ENCODE data around the gene CDC34.
A peak's percentile ranks its signal among the peaks of the same experiment; 100 is the strongest.

Gene CDC34

GRCh38 chr19:489418-490196 lies 42.0 kb upstream of the CDC34 start:
- FAIRE-seq (no peak), DNase-seq (ENCODE audit: insufficient read length, low spot score) (no peak)
- TF ChIP-seq POU2F2 (IDR thresholded peaks at IDR 0.05; ENCODE audit: low read depth, low read length) = no peak
- TF ChIP-seq PAX5 (IDR thresholded peaks at IDR 0.05; ENCODE audit: insufficient read depth, low read length, severe bottlenecking) = no peak
- no peak for TF ChIP-seq SPI1 (IDR thresholded peaks at IDR 0.05; ENCODE audit: low read depth, low read length)
- TF ChIP-seq POLR2AphosphoS5 (IDR thresholded peaks at IDR 0.05; ENCODE audit: low read depth, low read length) = no peak
- TF ChIP-seq POLR2A (IDR thresholded peaks at IDR 0.05; ENCODE audit: low read depth, low read length) = no peak
- no peak for TF ChIP-seq TAF1 (IDR thresholded peaks at IDR 0.05; ENCODE audit: low read depth, low read length)

GRCh38 chr19:491146-491741 lies 40.3 kb upstream of the CDC34 start:
- no peak for TF ChIP-seq POLR2A (IDR thresholded peaks at IDR 0.05; ENCODE audit: low read depth, low read length)
- no peak for TF ChIP-seq SPI1 (IDR thresholded peaks at IDR 0.05; ENCODE audit: low read depth, low read length)
- TF ChIP-seq POU2F2 (IDR thresholded peaks at IDR 0.05; ENCODE audit: low read depth, low read length) = no peak
- no peak for TF ChIP-seq PAX5 (IDR thresholded peaks at IDR 0.05; ENCODE audit: insufficient read depth, low read length, severe bottlenecking)
- no peak for TF ChIP-seq POLR2AphosphoS5 (IDR thresholded peaks at IDR 0.05; ENCODE audit: low read depth, low read length)
- TF ChIP-seq TAF1 (IDR thresholded peaks at IDR 0.05; ENCODE audit: low read depth, low read length) = no peak
- DNase-seq (ENCODE audit: insufficient read length, low spot score) (no peak), FAIRE-seq (no peak)

GRCh38 chr19:492091-492531 lies 39.4 kb upstream of the CDC34 start:
- FAIRE-seq (no peak), DNase-seq (ENCODE audit: insufficient read length, low spot score) (no peak)
- TF ChIP-seq POU2F2 (IDR thresholded peaks at IDR 0.05; ENCODE audit: low read depth, low read length) (no peak), POLR2AphosphoS5 (IDR thresholded peaks at IDR 0.05; ENCODE audit: low read depth, low read length) (no peak), POLR2A (IDR thresholded peaks at IDR 0.05; ENCODE audit: low read depth, low read length) (no peak), SPI1 (IDR thresholded peaks at IDR 0.05; ENCODE audit: low read depth, low read length) (no peak), TAF1 (IDR thresholded peaks at IDR 0.05; ENCODE audit: low read depth, low read length) (no peak), PAX5 (IDR thresholded peaks at IDR 0.05; ENCODE audit: insufficient read depth, low read length, severe bottlenecking) (no peak)

GRCh38 chr19:493391-494170 lies 38.0 kb upstream of the CDC34 start:
- FAIRE-seq (no peak), DNase-seq (ENCODE audit: insufficient read length, low spot score) (no peak)
- TF ChIP-seq POLR2A (IDR thresholded peaks at IDR 0.05; ENCODE audit: low read depth, low read length) = no peak
- TF ChIP-seq SPI1 (IDR thresholded peaks at IDR 0.05; ENCODE audit: low read depth, low read length) = no peak
- no peak for TF ChIP-seq TAF1 (IDR thresholded peaks at IDR 0.05; ENCODE audit: low read depth, low read length)
- TF ChIP-seq PAX5 (IDR thresholded peaks at IDR 0.05; ENCODE audit: insufficient read depth, low read length, severe bottlenecking) = no peak
- TF ChIP-seq POLR2AphosphoS5 (IDR thresholded peaks at IDR 0.05; ENCODE audit: low read depth, low read length) = no peak
- no peak for TF ChIP-seq POU2F2 (IDR thresholded peaks at IDR 0.05; ENCODE audit: low read depth, low read length)

GRCh38 chr19:494171-495080 lies 37.1 kb upstream of the CDC34 start:
- DNase-seq (ENCODE audit: insufficient read length, low spot score) = no peak
- TF ChIP-seq SPI1 (IDR thresholded peaks at IDR 0.05; ENCODE audit: low read depth, low read length) (no peak), TAF1 (IDR thresholded peaks at IDR 0.05; ENCODE audit: low read depth, low read length) (no peak), PAX5 (IDR thresholded peaks at IDR 0.05; ENCODE audit: insufficient read depth, low read length, severe bottlenecking) (no peak), POU2F2 (IDR thresholded peaks at IDR 0.05; ENCODE audit: low read depth, low read length) (no peak), POLR2A (IDR thresholded peaks at IDR 0.05; ENCODE audit: low read depth, low read length) (no peak), POLR2AphosphoS5 (IDR thresholded peaks at IDR 0.05; ENCODE audit: low read depth, low read length) (no peak)
- no peak for FAIRE-seq

GRCh38 chr19:495081-495401 lies 36.5 kb upstream of the CDC34 start:
- TF ChIP-seq SPI1 (IDR thresholded peaks at IDR 0.05; ENCODE audit: low read depth, low read length) (no peak), POLR2AphosphoS5 (IDR thresholded peaks at IDR 0.05; ENCODE audit: low read depth, low read length) (no peak), PAX5 (IDR thresholded peaks at IDR 0.05; ENCODE audit: insufficient read depth, low read length, severe bottlenecking) (no peak), TAF1 (IDR thresholded peaks at IDR 0.05; ENCODE audit: low read depth, low read length) (no peak), POLR2A (IDR thresholded peaks at IDR 0.05; ENCODE audit: low read depth, low read length) (no peak), POU2F2 (IDR thresholded peaks at IDR 0.05; ENCODE audit: low read depth, low read length) (no peak)
- DNase-seq (ENCODE audit: insufficient read length, low spot score) (no peak), FAIRE-seq (no peak)

GRCh38 chr19:495402-496111 lies 36.0 kb upstream of the CDC34 start:
- peak; percentile 74 for FAIRE-seq
- TF ChIP-seq POU2F2 (IDR thresholded peaks at IDR 0.05; ENCODE audit: low read depth, low read length) (no peak), POLR2AphosphoS5 (IDR thresholded peaks at IDR 0.05; ENCODE audit: low read depth, low read length) (no peak), SPI1 (IDR thresholded peaks at IDR 0.05; ENCODE audit: low read depth, low read length) (no peak), PAX5 (IDR thresholded peaks at IDR 0.05; ENCODE audit: insufficient read depth, low read length, severe bottlenecking) (no peak), TAF1 (IDR thresholded peaks at IDR 0.05; ENCODE audit: low read depth, low read length) (no peak), POLR2A (IDR thresholded peaks at IDR 0.05; ENCODE audit: low read depth, low read length) (no peak)
- no peak for DNase-seq (ENCODE audit: insufficient read length, low spot score)
